HTERT RPE-1 (cell line): ENCODE results near the gene DEFB121.
"Not testable (repeated sequence)": the region's sequence is repeated elsewhere in the genome, so short reads cannot be mapped to it uniquely, and the experiment has no call there.

ENCODE experiments used
- in situ Hi-C: fragments of 300-500 bp; cut with MboI; formaldehyde crosslinking; loops from 4 replicates; pipeline ENCODE4 v1.14.3; 2020; ENCODE audit warnings: low sequenced_read_pairs

The DEFB121 gene

GRCh38 chr20:31406115-31406514 lies at the start of gene DEFB121:
DEFB121 (minus strand) TSS chr20:31406215; CDS start chr20:31406152, 63 bp downstream.
- in situ Hi-C loops: no loop called here

GRCh38 chr20:31454361-31454760 lies 48.3 kb upstream of the DEFB121 start:
- in situ Hi-C loops: no loop called here

GRCh38 chr20:31452575-31452974 lies 46.6 kb upstream of the DEFB121 start:
- in situ Hi-C loops: no loop called here

GRCh38 chr20:31449511-31450414 lies 43.7 kb upstream of the DEFB121 start:
- in situ Hi-C loops: no loop called here

- in situ Hi-C loops: no loop called here
Measured at GRCh38 chr20:31446084-31446819, 40.2 kb upstream of the DEFB121 start.

GRCh38 chr20:31440012-31440659 lies 34.1 kb upstream of the DEFB121 start, which contains the start of gene DEFB123:
DEFB123 (plus strand) TSS chr20:31440632; CDS start chr20:31440699, 67 bp downstream.
- in situ Hi-C loops: no loop called here

- in situ Hi-C loops: no loop called here
Measured at GRCh38 chr20:31430568-31431115, 24.6 kb upstream of the DEFB121 start.

GRCh38 chr20:31427576-31427975 lies 21.6 kb upstream of the DEFB121 start:
- in situ Hi-C loops: not testable (repeated sequence)

- in situ Hi-C loops: not testable (repeated sequence)
Measured at GRCh38 chr20:31426891-31427551, 21.0 kb upstream of the DEFB121 start.

GRCh38 chr20:31425797-31426196 lies 19.8 kb upstream of the DEFB121 start:
- in situ Hi-C loops: no loop called here

- in situ Hi-C loops: no loop called here
Measured at GRCh38 chr20:31418307-31418706, 12.3 kb upstream of the DEFB121 start.

GRCh38 chr20:31415653-31416052 lies 9.6 kb upstream of the DEFB121 start:
- in situ Hi-C loops: no loop called here

GRCh38 chr20:31414381-31414780 lies 8.4 kb upstream of the DEFB121 start:
- in situ Hi-C loops: no loop called here

- in situ Hi-C loops: no loop called here
Measured at GRCh38 chr20:31410011-31410410, 4.0 kb upstream of the DEFB121 start.

GRCh38 chr20:31403886-31404285 lies 2.1 kb downstream of the DEFB121 start:
- in situ Hi-C loops: no loop called here

GRCh38 chr20:31394900-31395299 lies 11.1 kb downstream of the DEFB121 start:
- in situ Hi-C loops: no loop called here

GRCh38 chr20:31392836-31393235 lies 13.2 kb downstream of the DEFB121 start:
- in situ Hi-C loops: no loop called here

- in situ Hi-C loops: no loop called here
Measured at GRCh38 chr20:31390490-31390889, 15.5 kb downstream of the DEFB121 start, which contains the start of gene DEFB119. DEFB119 (minus strand) TSS chr20:31390590; CDS start chr20:31390483, 107 bp downstream.

GRCh38 chr20:31374346-31374745 lies 31.7 kb downstream of the DEFB121 start:
- in situ Hi-C loops: no loop called here

GRCh38 chr20:31368301-31368700 lies 37.7 kb downstream of the DEFB121 start, which contains the start of gene DEFB118:
DEFB118 (plus strand) TSS chr20:31368601; CDS start chr20:31368651, 50 bp downstream.
- in situ Hi-C loops: no loop called here
